HepG2 (cell line): ENCODE results near the gene LITAFD. TPM values are rescaled to one million over a fixed set of nuclear protein-coding genes. Genes with fewer than 3 reads are reported as not detected.

Source experiments
- ATF7-NPFF ChIP-seq: sonication (generic); formaldehyde crosslinking; IDR thresholded peaks from 2 replicates; pipeline ENCODE4 v1.8.1; 2023; ENCODE audit warnings: mild to moderate bottlenecking, low read depth, missing genetic modification reagents, moderate library complexity
- GATAD2A ChIP-seq: IDR thresholded peaks from 2 replicates; pipeline ENCODE4 v1.6.1; 2016
- GTF2F1 ChIP-seq: fragments of 150-350 bp; IDR thresholded peaks from 2 replicates; pipeline ENCODE4 v1.6.1; 2014; ENCODE audit warnings: low read length
- IRX3 ChIP-seq: sonication (generic); formaldehyde crosslinking; IDR thresholded peaks from 2 replicates; pipeline ENCODE4 v1.8.1; 2023; ENCODE audit warnings: mild to moderate bottlenecking, low read depth, missing genetic modification reagents, borderline replicate concordance
- NBN ChIP-seq: fragments of 450-650 bp; conservative IDR thresholded peaks from 2 replicates; pipeline ENCODE4 v1.6.1; 2017
- PLRG1 ChIP-seq: fragments of 450-650 bp; conservative IDR thresholded peaks from 2 replicates; pipeline ENCODE4 v1.6.1; 2016
- RARA ChIP-seq: IDR thresholded peaks from 2 replicates; pipeline ENCODE4 v1.6.1; 2016; ENCODE audit warnings: missing genetic modification reagents, missing compliant biosample characterization
- SIN3A ChIP-seq: IDR thresholded peaks from 2 replicates; pipeline ENCODE4 v1.6.1; 2011; ENCODE audit warnings: low read depth, mild to moderate bottlenecking, control low read depth, low read length, borderline replicate concordance
- SIX1 ChIP-seq: sonication (generic); formaldehyde crosslinking; IDR thresholded peaks from 2 replicates; pipeline ENCODE4 v1.4.0; 2020; ENCODE audit warnings: missing genetic modification reagents, borderline replicate concordance
- SOX5 ChIP-seq: IDR thresholded peaks from 2 replicates; pipeline ENCODE4 v1.6.1; 2016; ENCODE audit warnings: borderline replicate concordance
- STAG1 ChIP-seq: sonication (generic); formaldehyde crosslinking; IDR thresholded peaks from 2 replicates; pipeline ENCODE4 v1.4.0; 2020; ENCODE audit warnings: missing genetic modification reagents
- ZNF260 ChIP-seq: sonication (generic); formaldehyde crosslinking; IDR thresholded peaks from 2 replicates; pipeline ENCODE4 v1.4.0; 2020; ENCODE audit warnings: missing genetic modification reagents, low read depth, mild to moderate bottlenecking, borderline replicate concordance
- ZNF451 ChIP-seq: sonication (generic); formaldehyde crosslinking; IDR thresholded peaks from 2 replicates; pipeline ENCODE4 v1.5.0; 2020; ENCODE audit warnings: mild to moderate bottlenecking, missing genetic modification reagents
- ZNF558 ChIP-seq: sonication (generic); formaldehyde crosslinking; IDR thresholded peaks from 2 replicates; pipeline ENCODE4 v1.9.0; 2022; ENCODE audit warnings: mild to moderate bottlenecking, missing genetic modification reagents, borderline replicate concordance
- ZNF761 ChIP-seq: sonication (generic); formaldehyde crosslinking; conservative IDR thresholded peaks from 2 replicates; pipeline ENCODE4 v1.4.0; 2020; ENCODE audit warnings: mild to moderate bottlenecking, missing genetic modification reagents
- ZZZ3 ChIP-seq: sonication (generic); formaldehyde crosslinking; IDR thresholded peaks from 2 replicates; pipeline ENCODE4 v1.4.0; 2020; ENCODE audit warnings: missing genetic modification reagents, mild to moderate bottlenecking, borderline replicate concordance
- polyA plus RNA-seq, 8 experiments: library from polyadenylated mRNA; depleted of rRNA in 3 of 8; stranded (reverse) in 7 of 8; unstranded in 1 of 8; fragments of >200 nt; fragmentation: Illumina TruSeq in 4 of 8; extraction: Trizol in 4 of 8; gene quantifications; 2 replicates each; pipeline versions ENCODE4 v1.2.1 to v1.2.3, GENCODE V29; 2011 to 2016; ENCODE audit warnings: low read depth in 4 of 8, missing spikeins in 1 of 8, mixed read lengths in 1 of 8; ENCODE audit not compliant: insufficient read depth in 1 of 8
- total RNA-seq, 5 experiments: library from RNA; depleted of rRNA; stranded (reverse); fragments of >200 nt; fragmentation: Illumina TruSeq; extraction: Trizol; gene quantifications; 2 replicates each; pipeline ENCODE4 v1.2.3, GENCODE V29; 2016; ENCODE audit warnings: low read depth in 1 of 5
- TF ChIP-seq, protein P1 (sequence below): sonication (generic); formaldehyde crosslinking; IDR thresholded peaks from 2 replicates; pipeline ENCODE4 v1.4.0; 2020; ENCODE audit warnings: missing genetic modification reagents
- TF ChIP-seq, protein P2 (sequence below): sonication (generic); formaldehyde crosslinking; IDR thresholded peaks from 2 replicates; pipeline ENCODE4 v1.5.1; 2020; ENCODE audit warnings: mild to moderate bottlenecking, missing genetic modification reagents, borderline replicate concordance
- TF ChIP-seq, protein P3 (sequence below): sonication (generic); formaldehyde crosslinking; IDR thresholded peaks from 2 replicates; pipeline ENCODE4 v1.8.0; 2022; ENCODE audit warnings: mild to moderate bottlenecking, missing genetic modification reagents, borderline replicate concordance
- TF ChIP-seq, protein P4 (sequence below): sonication (generic); formaldehyde crosslinking; IDR thresholded peaks from 2 replicates; pipeline ENCODE4 v1.5.1; 2020; ENCODE audit warnings: mild to moderate bottlenecking, moderate library complexity, missing genetic modification reagents
- TF ChIP-seq, protein P5 (sequence below): sonication (generic); formaldehyde crosslinking; conservative IDR thresholded peaks from 2 replicates; pipeline ENCODE4 v1.8.1; 2023; ENCODE audit warnings: missing genetic modification reagents
- TF ChIP-seq, protein P6 (sequence below): sonication (generic); formaldehyde crosslinking; IDR thresholded peaks from 2 replicates; pipeline ENCODE4 v1.4.0; 2020; ENCODE audit warnings: missing genetic modification reagents

Gene LITAFD
- total and polyA plus RNA-seq, 2 of the 13 experiments (the other 11 are each of a cell fraction or from before 2014, with no cell fraction given) = not detected

DNA sequence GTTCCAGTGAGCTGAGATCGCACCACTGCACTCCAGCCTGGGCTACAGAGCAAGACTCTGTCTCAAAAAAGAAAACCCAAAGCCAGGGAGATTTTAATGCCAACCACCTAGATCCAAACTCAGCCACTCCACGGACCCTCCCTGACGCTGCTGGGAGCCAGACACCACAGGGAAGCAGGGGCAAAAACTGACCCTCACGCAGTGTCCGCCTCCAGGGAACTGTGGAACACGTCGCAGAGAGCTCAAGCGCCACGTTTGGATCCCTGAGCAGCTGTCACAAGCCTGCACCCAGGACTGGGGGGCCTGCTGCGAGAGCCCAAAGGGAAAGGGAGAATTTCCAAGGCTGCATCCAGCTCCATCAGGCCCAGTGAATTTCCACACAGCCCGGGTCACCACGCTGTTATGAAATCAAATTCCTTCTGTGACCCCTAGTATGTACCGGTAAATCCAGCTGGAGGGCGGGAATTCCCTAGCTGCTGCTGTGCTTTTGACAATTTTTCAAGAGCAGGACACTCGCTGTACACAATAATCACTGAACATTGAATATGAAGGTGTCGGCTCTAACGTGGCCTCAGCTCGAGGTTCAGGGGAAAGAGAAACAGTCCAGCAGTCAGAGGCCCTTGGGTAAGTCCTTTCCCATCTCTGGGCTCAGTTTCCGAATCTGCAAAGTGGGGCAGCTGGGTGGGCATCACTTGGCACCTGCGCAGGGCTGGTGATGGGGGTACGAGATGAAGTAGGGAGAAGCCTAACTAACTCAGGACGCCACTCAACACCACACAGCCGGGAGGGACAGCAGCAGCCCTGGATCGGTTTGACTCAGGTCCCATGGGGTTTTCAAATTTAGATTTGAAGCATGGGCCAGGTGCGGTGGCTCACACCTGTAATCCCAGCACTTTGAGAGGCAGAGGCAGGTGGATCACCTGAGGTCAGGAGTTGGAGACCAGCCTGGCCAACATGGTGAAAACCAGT lies 22.0 kb upstream of the LITAFD start (continued):
- TF ChIP-seq SOX5 = peak; percentile 87
- TF ChIP-seq GTF2F1 = no peak
- TF ChIP-seq ZZZ3 (CRISPR knock-in tag) = peak; percentile 4; the same call in 1 of the 2 replicates
- no peak for TF ChIP-seq ZNF558 (CRISPR knock-in tag)
- peak; percentile 58 for TF ChIP-seq ATF7-NPFF
- TF ChIP-seq, protein P1, sequence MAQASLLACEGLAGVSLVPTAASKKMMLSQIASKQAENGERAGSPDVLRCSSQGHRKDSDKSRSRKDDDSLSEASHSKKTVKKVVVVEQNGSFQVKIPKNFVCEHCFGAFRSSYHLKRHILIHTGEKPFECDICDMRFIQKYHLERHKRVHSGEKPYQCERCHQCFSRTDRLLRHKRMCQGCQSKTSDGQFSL (CRISPR knock-in tag) = no peak
- TF ChIP-seq SIN3A = peak; percentile 98
- no peak for TF ChIP-seq NBN
- 0 out of 2 replicates have a peak, but pooled peaks have one; percentile 36 for TF ChIP-seq IRX3 (CRISPR knock-in tag)
- no peak for TF ChIP-seq ZNF761
- TF ChIP-seq, protein P2, sequence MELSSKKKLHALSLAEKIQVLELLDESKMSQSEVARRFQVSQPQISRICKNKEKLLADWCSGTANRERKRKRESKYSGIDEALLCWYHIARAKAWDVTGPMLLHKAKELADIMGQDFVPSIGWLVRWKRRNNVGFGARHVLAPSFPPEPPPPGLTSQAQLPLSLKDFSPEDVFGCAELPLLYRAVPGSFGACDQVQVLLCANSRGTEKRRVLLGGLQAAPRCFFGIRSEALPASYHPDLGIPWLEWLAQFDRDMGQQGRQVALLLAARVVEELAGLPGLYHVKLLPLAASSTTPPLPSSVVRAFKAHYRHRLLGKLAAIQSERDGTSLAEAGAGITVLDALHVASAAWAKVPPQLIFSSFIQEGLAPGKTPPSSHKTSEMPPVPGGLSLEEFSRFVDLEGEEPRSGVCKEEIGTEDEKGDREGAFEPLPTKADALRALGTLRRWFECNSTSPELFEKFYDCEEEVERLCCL (CRISPR knock-in tag) = no peak; the same call in 1 of the 2 replicates
- TF ChIP-seq, protein P3, sequence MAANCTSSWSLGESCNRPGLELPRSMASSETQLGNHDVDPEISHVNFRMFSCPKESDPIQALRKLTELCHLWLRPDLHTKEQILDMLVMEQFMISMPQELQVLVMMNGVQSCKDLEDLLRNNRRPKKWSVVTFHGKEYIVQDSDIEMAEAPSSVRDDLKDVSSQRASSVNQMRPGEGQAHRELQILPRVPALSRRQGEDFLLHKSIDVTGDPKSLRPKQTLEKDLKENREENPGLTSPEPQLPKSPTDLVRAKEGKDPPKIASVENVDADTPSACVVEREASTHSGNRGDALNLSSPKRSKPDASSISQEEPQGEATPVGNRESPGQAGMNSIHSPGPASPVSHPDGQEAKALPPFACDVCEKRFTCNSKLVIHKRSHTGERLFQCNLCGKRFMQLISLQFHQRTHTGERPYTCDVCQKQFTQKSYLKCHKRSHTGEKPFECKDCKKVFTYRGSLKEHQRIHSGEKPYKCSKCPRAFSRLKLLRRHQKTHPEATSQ (CRISPR knock-in tag) = no peak
- no peak for TF ChIP-seq PLRG1
- TF ChIP-seq SIX1 (CRISPR knock-in tag) = peak; percentile 77; the same call in 1 of the 2 replicates
- TF ChIP-seq ZNF451 = peak; percentile 87; the same call in 1 of the 2 replicates
- peak; percentile 97 for TF ChIP-seq RARA
- peak; percentile 97 for TF ChIP-seq GATAD2A (CRISPR knock-in tag)
- TF ChIP-seq, protein P4, sequence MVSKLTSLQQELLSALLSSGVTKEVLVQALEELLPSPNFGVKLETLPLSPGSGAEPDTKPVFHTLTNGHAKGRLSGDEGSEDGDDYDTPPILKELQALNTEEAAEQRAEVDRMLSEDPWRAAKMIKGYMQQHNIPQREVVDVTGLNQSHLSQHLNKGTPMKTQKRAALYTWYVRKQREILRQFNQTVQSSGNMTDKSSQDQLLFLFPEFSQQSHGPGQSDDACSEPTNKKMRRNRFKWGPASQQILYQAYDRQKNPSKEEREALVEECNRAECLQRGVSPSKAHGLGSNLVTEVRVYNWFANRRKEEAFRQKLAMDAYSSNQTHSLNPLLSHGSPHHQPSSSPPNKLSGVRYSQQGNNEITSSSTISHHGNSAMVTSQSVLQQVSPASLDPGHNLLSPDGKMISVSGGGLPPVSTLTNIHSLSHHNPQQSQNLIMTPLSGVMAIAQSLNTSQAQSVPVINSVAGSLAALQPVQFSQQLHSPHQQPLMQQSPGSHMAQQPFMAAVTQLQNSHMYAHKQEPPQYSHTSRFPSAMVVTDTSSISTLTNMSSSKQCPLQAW (CRISPR knock-in tag) = peak; percentile 88
- TF ChIP-seq STAG1 = peak; percentile 22
- TF ChIP-seq, protein P5, sequence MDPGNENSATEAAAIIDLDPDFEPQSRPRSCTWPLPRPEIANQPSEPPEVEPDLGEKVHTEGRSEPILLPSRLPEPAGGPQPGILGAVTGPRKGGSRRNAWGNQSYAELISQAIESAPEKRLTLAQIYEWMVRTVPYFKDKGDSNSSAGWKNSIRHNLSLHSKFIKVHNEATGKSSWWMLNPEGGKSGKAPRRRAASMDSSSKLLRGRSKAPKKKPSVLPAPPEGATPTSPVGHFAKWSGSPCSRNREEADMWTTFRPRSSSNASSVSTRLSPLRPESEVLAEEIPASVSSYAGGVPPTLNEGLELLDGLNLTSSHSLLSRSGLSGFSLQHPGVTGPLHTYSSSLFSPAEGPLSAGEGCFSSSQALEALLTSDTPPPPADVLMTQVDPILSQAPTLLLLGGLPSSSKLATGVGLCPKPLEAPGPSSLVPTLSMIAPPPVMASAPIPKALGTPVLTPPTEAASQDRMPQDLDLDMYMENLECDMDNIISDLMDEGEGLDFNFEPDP (CRISPR knock-in tag) = no peak
- TF ChIP-seq, protein P6, sequence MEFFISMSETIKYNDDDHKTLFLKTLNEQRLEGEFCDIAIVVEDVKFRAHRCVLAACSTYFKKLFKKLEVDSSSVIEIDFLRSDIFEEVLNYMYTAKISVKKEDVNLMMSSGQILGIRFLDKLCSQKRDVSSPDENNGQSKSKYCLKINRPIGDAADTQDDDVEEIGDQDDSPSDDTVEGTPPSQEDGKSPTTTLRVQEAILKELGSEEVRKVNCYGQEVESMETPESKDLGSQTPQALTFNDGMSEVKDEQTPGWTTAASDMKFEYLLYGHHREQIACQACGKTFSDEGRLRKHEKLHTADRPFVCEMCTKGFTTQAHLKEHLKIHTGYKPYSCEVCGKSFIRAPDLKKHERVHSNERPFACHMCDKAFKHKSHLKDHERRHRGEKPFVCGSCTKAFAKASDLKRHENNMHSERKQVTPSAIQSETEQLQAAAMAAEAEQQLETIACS = no peak
- 0 out of 2 replicates have a peak, but pooled peaks have one; percentile 37 for TF ChIP-seq ZNF260 (CRISPR knock-in tag)
